ENCODE measurements around the gene EHMT1.

Gene EHMT1

GRCh38 chr9:137618105-137619067, at the start of gene EHMT1:
Gene EHMT1, plus strand, starts transcription at chr9:137619005. Its CDS starts 24 bp downstream, at chr9:137619029.
- DNase-seq (ENCODE audit: extremely low read depth in 1 of 2, low read depth in 1 of 2) = peak; percentile 57 to 87

- DNase-seq (ENCODE audit: extremely low read depth in 1 of 2, low read depth in 1 of 2) = no peak
Measured at GRCh38 chr9:137569609-137570203, 49.1 kb upstream of the EHMT1 start.

GRCh38 chr9:137570566-137570965, 48.2 kb upstream of the EHMT1 start:
- no peak for DNase-seq (ENCODE audit: extremely low read depth in 1 of 2, low read depth in 1 of 2)

- no peak for DNase-seq (ENCODE audit: extremely low read depth in 1 of 2, low read depth in 1 of 2)
Measured at GRCh38 chr9:137574192-137574591, 44.6 kb upstream of the EHMT1 start.

- DNase-seq (ENCODE audit: extremely low read depth in 1 of 2, low read depth in 1 of 2) = no peak
Measured at GRCh38 chr9:137575364-137575715, 43.5 kb upstream of the EHMT1 start.

- no peak for DNase-seq (ENCODE audit: extremely low read depth in 1 of 2, low read depth in 1 of 2)
Measured at GRCh38 chr9:137575716-137576411, 42.9 kb upstream of the EHMT1 start.

GRCh38 chr9:137578518-137579258, 40.1 kb upstream of the EHMT1 start, which contains the start of gene DPH7:
Gene DPH7, minus strand, starts transcription at chr9:137578925. Its CDS starts 148 bp downstream, at chr9:137578777.
- DNase-seq (ENCODE audit: extremely low read depth in 1 of 2, low read depth in 1 of 2) = peak; percentile 81 to 97

GRCh38 chr9:137579259-137579604, 39.6 kb upstream of the EHMT1 start:
- DNase-seq (ENCODE audit: extremely low read depth in 1 of 2, low read depth in 1 of 2) = no peak

- DNase-seq (ENCODE audit: extremely low read depth in 1 of 2, low read depth in 1 of 2) = no peak
Measured at GRCh38 chr9:137580209-137580953, 38.4 kb upstream of the EHMT1 start.

- DNase-seq (ENCODE audit: extremely low read depth in 1 of 2, low read depth in 1 of 2) = no peak
Measured at GRCh38 chr9:137580954-137581322, 37.9 kb upstream of the EHMT1 start.

GRCh38 chr9:137581361-137582285, 37.2 kb upstream of the EHMT1 start:
- DNase-seq (ENCODE audit: extremely low read depth in 1 of 2, low read depth in 1 of 2) = no peak

GRCh38 chr9:137582286-137582860, 36.4 kb upstream of the EHMT1 start:
- no peak for DNase-seq (ENCODE audit: extremely low read depth in 1 of 2, low read depth in 1 of 2)

- DNase-seq (ENCODE audit: extremely low read depth in 1 of 2, low read depth in 1 of 2) = no peak
Measured at GRCh38 chr9:137583347-137583746, 35.5 kb upstream of the EHMT1 start.

GRCh38 chr9:137583957-137584356, 34.8 kb upstream of the EHMT1 start:
- no peak for DNase-seq (ENCODE audit: extremely low read depth in 1 of 2, low read depth in 1 of 2)

- no peak for DNase-seq (ENCODE audit: extremely low read depth in 1 of 2, low read depth in 1 of 2)
Measured at GRCh38 chr9:137586854-137587253, 32.0 kb upstream of the EHMT1 start.

- DNase-seq (ENCODE audit: extremely low read depth in 1 of 2, low read depth in 1 of 2) = no peak
Measured at GRCh38 chr9:137588311-137588710, 30.5 kb upstream of the EHMT1 start.

GRCh38 chr9:137588891-137589290, 29.9 kb upstream of the EHMT1 start:
- no peak for DNase-seq (ENCODE audit: extremely low read depth in 1 of 2, low read depth in 1 of 2)

- DNase-seq (ENCODE audit: extremely low read depth in 1 of 2, low read depth in 1 of 2) = no peak
Measured at GRCh38 chr9:137589441-137590122, 29.2 kb upstream of the EHMT1 start.
